ENCODE data around the gene GNMT.
"Not testable (repeated sequence)": the region's sequence is repeated elsewhere in the genome, so short reads cannot be mapped to it uniquely, and the experiment has no call there.

The GNMT gene

DNA sequence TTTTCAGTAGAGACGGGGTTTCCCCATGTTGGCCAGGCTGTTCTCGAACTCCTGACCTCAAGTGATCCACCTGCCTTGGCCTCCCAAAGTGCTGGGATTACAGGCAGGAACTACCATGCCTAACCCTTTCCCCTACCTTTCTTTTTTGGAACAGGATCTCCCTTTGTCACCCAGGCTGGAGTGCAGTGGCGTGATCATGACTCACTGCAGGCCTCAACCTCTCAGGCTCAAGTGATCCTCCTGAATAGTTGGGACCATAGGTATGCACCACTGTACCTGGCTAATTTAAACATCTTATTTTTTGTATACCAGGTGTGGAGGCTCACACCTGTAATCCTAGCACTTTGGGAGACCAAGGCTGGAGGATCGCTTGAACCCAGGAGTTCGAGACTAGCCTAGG lies 19.2 kb upstream of the GNMT start:
- not testable (repeated sequence) for DNase-seq (ENCODE audit: low read depth in 3 of 3)

DNA sequence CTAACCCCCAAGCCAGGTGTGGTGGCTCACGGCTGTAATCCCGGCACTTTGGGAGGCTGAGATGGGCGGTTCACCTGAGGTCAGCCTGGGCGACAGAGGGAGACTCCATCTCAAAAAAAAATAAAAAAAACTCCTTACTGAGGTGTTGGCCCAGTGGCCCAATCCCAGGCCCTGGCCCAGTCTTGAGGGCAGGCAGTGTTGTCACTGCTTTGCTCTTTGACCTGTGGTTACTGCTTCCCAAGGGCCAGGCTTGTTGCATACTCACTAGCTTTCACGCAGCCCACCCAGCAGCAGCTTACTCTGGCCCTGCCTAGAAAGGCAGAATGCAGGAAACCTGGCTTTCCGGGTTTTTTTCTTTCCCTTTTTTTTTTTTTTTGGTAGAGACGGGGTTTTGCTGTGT lies 18.1 kb upstream of the GNMT start:
- no peak for DNase-seq (ENCODE audit: low read depth in 3 of 3)

- DNase-seq (ENCODE audit: low read depth in 3 of 3) = no peak
Measured at GRCh38 chr6:42947950-42948349, 12.6 kb upstream of the GNMT start.

DNA sequence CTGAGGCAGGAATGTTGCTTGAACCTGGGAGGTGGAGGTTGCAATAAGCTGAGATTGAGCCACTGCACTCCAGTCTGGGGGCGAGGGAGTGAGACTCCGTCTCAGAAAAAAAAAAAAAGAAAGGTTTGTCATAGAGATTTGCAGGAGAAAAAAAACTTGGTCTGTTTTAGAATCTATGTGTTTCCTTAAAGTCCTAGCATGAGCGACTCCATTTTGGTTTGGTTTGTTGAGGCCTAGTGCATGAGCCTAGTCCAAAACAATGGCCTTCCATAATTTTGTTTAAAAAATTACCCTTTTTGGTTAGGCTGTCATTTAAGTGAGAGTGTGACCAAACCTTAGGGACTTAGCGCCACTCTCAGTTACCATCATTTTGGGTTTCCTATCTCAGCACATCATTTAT lies 8.2 kb upstream of the GNMT start:
- no peak for DNase-seq (ENCODE audit: low read depth in 3 of 3)

DNA sequence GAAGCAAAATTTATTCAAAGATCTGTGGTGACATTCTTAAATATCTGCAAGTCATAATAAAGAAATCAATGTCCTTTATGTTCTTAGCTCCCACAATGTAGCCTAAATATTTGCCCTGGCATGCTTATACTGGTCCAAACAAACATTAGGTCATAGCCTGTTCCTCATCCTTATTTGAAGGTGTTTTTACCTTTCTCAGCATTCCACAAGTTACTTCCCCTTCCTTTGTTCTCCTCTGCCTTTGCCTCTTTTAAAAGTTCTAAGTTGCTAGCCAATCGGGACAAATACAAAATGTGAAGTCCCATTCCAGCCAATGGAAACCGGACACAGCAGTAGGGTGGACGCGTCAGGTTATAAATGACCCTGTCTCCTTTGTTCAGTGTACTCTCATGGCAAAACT lies 6.1 kb upstream of the GNMT start:
- not testable (repeated sequence) for DNase-seq (ENCODE audit: low read depth in 3 of 3)

DNA sequence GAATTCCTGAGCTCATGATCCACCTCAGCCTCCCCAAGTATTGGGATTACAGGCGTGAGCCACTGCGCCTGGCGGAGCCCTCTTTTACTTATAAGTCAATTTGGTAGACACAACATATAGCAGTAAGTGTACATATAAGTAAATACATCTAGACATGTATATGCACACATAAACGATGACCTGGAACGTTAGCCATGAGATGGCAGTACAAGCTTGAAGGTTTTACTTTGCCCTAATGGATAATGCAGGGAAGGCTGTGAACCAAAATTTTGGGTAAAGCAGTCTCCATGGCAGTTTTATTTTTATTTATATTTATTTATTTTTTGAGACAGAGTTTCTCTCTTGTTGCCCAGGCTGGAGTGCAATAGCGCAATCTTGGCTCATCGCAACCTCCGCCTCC lies 2.4 kb upstream of the GNMT start:
- DNase-seq (ENCODE audit: low read depth in 3 of 3) = no peak

- DNase-seq (ENCODE audit: low read depth in 3 of 3) = no peak
Measured at GRCh38 chr6:42959917-42960242, 674 bp upstream of the GNMT start.

- no peak for DNase-seq (ENCODE audit: low read depth in 3 of 3)
Measured at GRCh38 chr6:42961020-42961470, 491 bp downstream of the GNMT start.

DNA sequence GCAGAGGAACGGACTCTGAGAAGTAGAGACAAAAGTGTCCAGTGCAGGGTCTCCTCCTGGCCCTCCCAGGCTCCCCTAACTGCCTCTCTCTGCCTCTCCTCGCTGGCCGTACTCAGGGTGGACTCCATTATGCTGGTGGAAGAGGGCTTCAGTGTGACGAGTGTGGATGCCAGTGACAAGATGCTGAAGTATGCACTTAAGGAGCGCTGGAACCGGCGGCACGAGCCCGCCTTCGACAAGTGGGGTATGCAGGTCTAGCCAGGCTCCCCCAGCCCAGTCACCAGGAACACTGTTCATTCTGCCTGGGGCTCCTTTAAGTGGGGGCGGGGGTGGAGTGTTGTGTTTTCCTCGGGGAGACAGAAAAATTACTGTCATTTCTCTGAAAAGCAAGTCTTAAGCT lies 1.5 kb downstream of the GNMT start:
- no peak for DNase-seq (ENCODE audit: low read depth in 3 of 3)

- DNase-seq (ENCODE audit: low read depth in 3 of 3) = no peak
Measured at GRCh38 chr6:42962502-42963178, 2.1 kb downstream of the GNMT start.

DNA sequence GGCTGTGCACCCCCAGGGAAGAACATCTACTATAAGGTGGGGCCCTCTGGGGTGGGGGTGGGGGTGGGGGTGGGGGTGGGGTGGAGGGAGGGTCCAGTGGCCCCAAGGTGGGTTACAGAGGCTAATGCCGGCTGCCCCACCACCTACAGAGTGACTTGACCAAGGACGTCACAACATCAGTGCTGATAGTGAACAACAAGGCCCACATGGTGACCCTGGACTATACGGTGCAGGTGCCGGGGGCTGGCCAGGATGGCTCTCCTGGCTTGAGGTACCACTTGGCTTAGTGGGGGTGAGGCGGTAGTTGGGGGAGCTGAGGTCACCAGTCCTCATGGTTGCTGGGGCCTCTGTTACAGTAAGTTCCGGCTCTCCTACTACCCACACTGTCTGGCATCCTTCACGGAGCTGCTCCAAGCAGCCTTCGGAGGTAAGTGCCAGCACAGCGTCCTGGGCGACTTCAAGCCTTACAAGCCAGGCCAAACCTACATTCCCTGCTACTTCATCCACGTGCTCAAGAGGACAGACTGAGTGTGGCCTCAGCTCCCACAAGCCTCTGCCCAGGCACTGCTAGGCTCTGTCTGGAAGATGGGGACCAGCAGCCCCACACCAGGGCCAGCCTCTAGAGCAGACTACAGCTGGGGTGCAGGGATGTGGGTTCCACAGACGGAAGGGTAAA lies 2.8 kb downstream of the GNMT start:
- no peak for DNase-seq (ENCODE audit: low read depth in 3 of 3)

DNA sequence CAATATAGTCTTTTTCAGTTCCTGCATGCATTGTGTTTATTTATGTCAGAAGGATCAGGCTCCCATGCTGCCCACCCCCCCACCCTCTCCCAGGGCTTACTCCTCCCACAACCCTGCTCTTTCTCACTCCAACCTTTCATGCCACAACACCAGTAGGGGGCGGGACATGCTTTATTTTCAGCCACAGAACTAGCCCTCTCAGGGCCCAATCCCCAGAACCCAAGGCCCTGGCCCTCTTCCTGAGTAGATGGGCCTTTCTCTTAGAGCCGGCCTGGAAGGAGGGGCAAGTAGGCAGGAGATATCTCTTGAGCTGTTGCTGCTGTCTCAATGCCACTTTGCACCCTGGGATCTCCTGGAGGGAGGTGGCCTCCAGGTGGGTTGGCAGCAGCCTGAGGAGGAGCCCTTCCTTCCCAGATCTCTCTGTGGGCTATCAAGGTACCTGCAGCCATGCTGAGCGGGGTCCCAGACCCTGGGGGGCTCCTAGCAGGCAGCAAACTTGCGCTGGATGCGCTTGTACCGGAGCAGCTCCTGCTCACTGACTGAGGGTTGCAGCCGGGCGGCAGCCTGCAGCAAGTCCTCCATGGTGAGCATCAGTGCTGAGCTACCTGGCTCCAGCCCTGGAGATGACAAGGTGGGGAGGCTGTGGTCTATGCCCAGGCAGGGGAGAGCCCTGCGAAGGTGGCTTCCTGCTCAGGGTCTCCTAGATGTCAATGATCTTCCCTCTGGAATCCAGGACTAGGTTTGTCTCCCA lies 3.5 kb downstream of the GNMT start:
- DNase-seq (ENCODE audit: low read depth in 3 of 3) = no peak

- no peak for DNase-seq (ENCODE audit: low read depth in 3 of 3)
Measured at GRCh38 chr6:42966571-42966970, 6.0 kb downstream of the GNMT start.

DNA sequence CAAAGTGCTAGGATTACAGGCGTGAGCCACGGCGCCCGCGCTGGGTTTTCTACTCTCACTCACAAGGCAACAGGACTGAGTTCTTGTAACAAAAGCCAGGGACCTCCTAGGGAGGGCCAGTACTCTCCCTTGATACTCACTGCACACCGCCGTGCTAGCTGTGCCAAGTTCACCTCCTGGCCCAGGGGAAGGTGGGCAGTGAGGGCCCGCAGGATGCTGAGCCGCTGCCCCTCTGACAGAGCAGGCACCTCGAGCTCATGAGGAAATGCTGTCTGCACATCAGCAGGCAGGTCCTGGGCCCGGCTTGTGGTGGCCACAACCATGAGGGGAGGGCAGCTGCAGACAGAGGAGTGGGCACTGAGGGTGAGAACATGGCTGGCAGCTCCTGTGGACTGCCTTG lies 6.7 kb downstream of the GNMT start:
- no peak for DNase-seq (ENCODE audit: low read depth in 3 of 3)

DNA sequence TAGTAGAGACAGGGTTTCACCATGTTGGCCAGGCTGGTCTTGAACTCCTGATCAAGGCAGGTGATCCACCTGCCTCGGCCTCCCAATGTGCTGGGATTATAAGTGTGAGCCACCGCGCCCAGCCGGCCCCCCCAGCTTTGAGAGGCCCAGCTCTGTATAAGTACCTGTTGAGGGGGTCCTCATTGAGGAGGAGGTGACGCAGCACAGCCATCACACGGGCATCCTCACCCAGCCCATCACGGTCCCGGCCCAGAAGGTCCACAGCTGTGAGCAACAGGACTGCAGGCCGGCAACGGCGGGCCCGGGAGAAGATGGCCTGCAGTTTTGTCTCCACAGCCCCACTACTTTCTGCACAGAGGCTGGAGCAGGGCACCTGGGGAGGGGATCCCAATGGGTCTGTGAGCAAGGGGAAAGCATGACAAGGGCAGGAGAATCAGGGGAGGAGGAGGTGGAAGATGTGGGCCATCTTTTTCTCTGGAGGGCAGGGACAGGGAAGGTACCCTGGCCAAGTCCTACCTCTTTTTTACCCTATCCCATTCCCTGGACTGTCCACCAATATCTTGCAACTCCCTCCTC lies 7.7 kb downstream of the GNMT start:
- no peak for DNase-seq (ENCODE audit: low read depth in 3 of 3)

- no peak for DNase-seq (ENCODE audit: low read depth in 3 of 3)
Measured at GRCh38 chr6:42968783-42969182, 8.2 kb downstream of the GNMT start.

GRCh38 chr6:42969431-42969830 lies 8.9 kb downstream of the GNMT start:
- no peak for DNase-seq (ENCODE audit: low read depth in 3 of 3)

GRCh38 chr6:42969934-42970333 lies 9.4 kb downstream of the GNMT start:
- no peak for DNase-seq (ENCODE audit: low read depth in 3 of 3)

DNA sequence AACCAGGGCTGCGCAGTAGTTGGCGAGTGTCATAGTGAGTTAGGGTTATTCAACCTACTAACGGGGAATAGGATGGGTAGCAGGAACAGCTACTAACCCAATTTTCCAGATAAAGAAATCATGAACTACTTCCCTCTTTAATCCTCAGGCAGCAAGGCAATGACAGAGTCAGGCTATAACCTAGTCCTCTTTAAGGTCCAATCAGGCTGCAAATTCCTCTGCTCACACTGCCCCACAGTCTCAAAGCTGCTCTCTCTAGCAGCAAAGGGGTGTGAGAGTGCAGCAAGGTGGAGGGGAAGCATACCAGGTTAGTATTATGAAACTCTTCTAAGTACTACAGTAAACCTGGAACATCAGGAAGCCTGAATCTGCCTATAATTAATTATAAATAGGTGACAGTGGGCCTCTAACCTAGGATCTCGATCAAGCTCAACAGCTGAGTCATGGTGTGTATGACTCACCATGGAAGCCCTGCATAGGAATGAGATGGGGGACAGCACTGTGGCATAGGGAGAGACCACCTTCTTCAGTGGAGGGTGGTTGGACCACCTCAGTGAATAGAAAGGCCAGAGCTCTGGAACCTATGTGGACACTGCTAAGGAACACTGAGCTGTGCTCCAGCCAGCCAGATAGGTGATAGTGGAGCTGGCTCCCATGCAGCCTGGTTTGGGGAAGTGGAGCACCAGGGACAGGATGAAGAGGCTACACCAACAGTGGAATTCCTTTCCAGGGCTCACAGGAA lies 10.5 kb downstream of the GNMT start:
- DNase-seq (ENCODE audit: low read depth in 3 of 3) = no peak

- no peak for DNase-seq (ENCODE audit: low read depth in 3 of 3)
Measured at GRCh38 chr6:42971746-42972327, 11.3 kb downstream of the GNMT start.

DNA sequence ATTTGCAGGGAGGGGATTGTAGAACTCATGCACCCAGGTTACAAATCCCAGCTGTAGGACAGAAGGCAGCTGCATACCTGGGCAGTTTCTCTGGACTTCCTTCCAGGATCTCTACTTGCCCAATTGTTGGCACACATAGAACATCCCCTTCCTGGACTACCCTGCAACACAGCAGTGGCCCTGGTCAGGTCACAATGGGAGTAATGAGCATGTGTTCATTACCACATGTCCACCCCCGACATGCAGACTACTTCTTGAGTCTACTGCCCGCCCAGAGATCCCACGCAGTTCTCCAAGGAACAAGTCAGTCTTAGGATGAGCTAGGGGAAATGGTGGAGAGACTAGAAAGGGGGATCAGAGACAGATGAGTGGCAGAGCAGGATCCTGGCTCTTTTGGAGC lies 13.4 kb downstream of the GNMT start:
- DNase-seq (ENCODE audit: low read depth in 3 of 3) = no peak
